Fibroblast of gingiva (primary cell): ENCODE data around the gene PTPN20.

Experiments used
- DNase-seq: peaks from one replicate; pipeline ENCODE4 v3.0.0-alpha.2; 2011; ENCODE audit warnings: low read depth

The PTPN20 gene

GRCh38 chr10:47048526-47048905 is 137.3 kb downstream of the PTPN20 start:
- DNase-seq, result no peak

- no peak for DNase-seq
Measured at GRCh38 chr10:47049056-47049851, 138.0 kb downstream of the PTPN20 start.

GRCh38 chr10:47049906-47050305 is 138.7 kb downstream of the PTPN20 start:
- no peak for DNase-seq

GRCh38 chr10:47050618-47051455 is 139.6 kb downstream of the PTPN20 start:
- no peak for DNase-seq

GRCh38 chr10:47051741-47052238 is 140.6 kb downstream of the PTPN20 start:
- DNase-seq, result no peak
